Measurements from ENCODE around the gene PRRC2B. TPM values are rescaled to one million over a fixed set of nuclear protein-coding genes. Genes with fewer than 3 reads are reported as not detected.

The PRRC2B gene
- total RNA-seq, 1 experiment from 2014 or later = 170 TPM

DNA sequence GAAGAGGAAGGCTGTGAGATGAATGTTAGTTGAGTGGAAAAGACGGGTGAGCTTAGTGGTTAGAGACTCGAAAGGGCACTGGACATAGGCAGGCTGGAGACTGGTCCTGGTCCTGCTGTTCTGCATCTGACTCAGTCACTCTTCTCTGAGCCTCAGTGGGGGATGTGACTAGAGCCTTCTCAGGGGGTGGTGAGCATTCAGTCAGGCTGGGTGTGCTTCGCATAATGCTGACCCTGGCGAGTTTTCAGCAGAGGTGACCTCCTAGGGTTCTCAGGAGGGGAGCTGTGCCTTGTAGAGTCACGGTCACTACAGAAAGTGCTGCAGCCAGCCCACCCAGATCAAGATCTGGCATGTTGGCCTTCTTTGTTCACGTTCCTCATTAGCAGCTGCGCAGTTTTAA is 44.3 kb downstream of the PRRC2B start:
- CTCF ChIA-PET = no interaction called here

DNA sequence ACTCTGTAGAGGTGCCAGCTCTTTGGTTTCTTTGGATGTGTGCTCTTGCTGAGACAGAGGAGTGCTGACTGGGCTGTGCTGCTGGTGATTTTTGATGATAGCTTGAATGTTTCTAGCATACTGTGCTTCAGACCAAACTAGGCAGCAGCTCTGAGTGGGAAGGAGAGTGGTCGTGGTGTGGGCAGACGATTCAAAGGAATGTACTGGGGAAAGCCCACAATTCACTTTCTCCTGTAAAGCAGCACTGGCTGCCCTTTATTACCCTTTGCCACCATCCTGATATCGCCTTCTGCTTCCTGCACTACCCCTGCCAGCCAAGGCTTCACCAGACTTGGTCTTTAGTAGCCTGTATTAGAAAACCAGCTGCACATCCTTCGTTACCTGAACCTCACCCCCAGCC is 45.3 kb downstream of the PRRC2B start:
- Histone ChIP-seq H3K9me3 (ENCODE audit: control insufficient read depth in 1 of 2, insufficient read depth in 1 of 2, low read depth in 1 of 2, low read length in 2 of 2) (no peaks in the 10 kb centered on the region), H3K4me2 (ENCODE audit: low read length) (no peak overlapping the region), H3K79me2 (ENCODE audit: insufficient read depth, low read length) (peaks cover 89% of the 10 kb centered on the region), H3K9me2 (ENCODE audit: insufficient read depth) (no peaks in the 10 kb centered on the region), H2AFZ (ENCODE audit: low read depth, low read length, poor library complexity, severe bottlenecking) (no peak overlapping the region), H3K36me3 (ENCODE audit: control insufficient read depth in 1 of 2, insufficient read depth in 2 of 2, low read length in 2 of 2) (peaks cover 55 to 71% of the 10 kb centered on the region in 2 experiments), H3K4me1 (ENCODE audit: control insufficient read depth in 1 of 2, insufficient read depth in 2 of 2, low read length in 2 of 2) (no peaks in the 10 kb centered on the region), H4K20me1 (ENCODE audit: insufficient read depth) (no peaks in the 10 kb centered on the region; the same call in 1 of the 2 replicates), H3K27me3 (ENCODE audit: insufficient read depth, low read length) (no peaks in the 10 kb centered on the region), H3K4me3 (replicated peaks in 1 of 2; ENCODE audit: low read depth in 1 of 2, low read length in 2 of 2) (no peak overlapping the region), H3K27ac (ENCODE audit: low read depth, low read length) (no peak overlapping the region), H3K9ac (ENCODE audit: low read length) (no peak overlapping the region)
- no peak for ATAC-seq
- RAD21 ChIA-PET (ENCODE audit: low non-redundant PET in 1 of 2, low total read pairs in 2 of 2, uncharacterized antibody in 2 of 2, unreplicated experiment in 2 of 2) = no interaction called here
- TF ChIP-seq SRF (IDR thresholded peaks at IDR 0.05; ENCODE audit: low read depth) = no peak
- no peak for TF ChIP-seq CEBPB (IDR thresholded peaks at IDR 0.05; ENCODE audit: low read depth)
- TF ChIP-seq, protein P1, sequence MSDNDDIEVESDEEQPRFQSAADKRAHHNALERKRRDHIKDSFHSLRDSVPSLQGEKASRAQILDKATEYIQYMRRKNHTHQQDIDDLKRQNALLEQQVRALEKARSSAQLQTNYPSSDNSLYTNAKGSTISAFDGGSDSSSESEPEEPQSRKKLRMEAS (IDR thresholded peaks at IDR 0.05) = no peak
- TF ChIP-seq CBX3 (IDR thresholded peaks at IDR 0.05; ENCODE audit: low read depth) = no peak
- TF ChIP-seq ELF1 (IDR thresholded peaks at IDR 0.05; ENCODE audit: borderline replicate concordance, low read depth) = no peak
- TF ChIP-seq ZNF274 (IDR thresholded peaks at IDR 0.05; ENCODE audit: low read depth, low read length) = no peak
- no peak for TF ChIP-seq EZH2 (IDR thresholded peaks at IDR 0.05)
- TF ChIP-seq YY1 (IDR thresholded peaks at IDR 0.05; ENCODE audit: extremely low read depth, insufficient replicate concordance, low read depth, low read length) = no peak
- DNase-seq (ENCODE audit: low read depth, low spot score) = no peak
- CTCF ChIA-PET = no interaction called here
- intact Hi-C loops (cut with micrococcal nuclease) = no loop called here
- POLR2A ChIA-PET = no interaction called here
- BruUV-seq (replicated peaks) = no TSS peak

More for the DNA sequence above, 44.3 kb downstream of the PRRC2B start:
- ChIA-PET POLR2A (no interaction called here), RAD21 (ENCODE audit: low non-redundant PET in 1 of 2, low total read pairs in 2 of 2, uncharacterized antibody in 2 of 2, unreplicated experiment in 2 of 2) (no interaction called here)
- peaks cover 92% of the 10 kb centered on the region for H3K79me2 ChIP-seq (ENCODE audit: insufficient read depth, low read length)
- DNase-seq (ENCODE audit: low read depth, low spot score) (no peak), ATAC-seq (no peak)
- no peak overlapping the region for H3K27ac ChIP-seq (ENCODE audit: low read depth, low read length)
- H2AFZ ChIP-seq (ENCODE audit: low read depth, low read length, poor library complexity, severe bottlenecking) = no peak overlapping the region
- intact Hi-C loops (cut with micrococcal nuclease) = no loop called here
- no peaks in the 10 kb centered on the region for H3K9me2 ChIP-seq (ENCODE audit: insufficient read depth)
- H3K9me3 ChIP-seq (ENCODE audit: control insufficient read depth in 1 of 2, insufficient read depth in 1 of 2, low read depth in 1 of 2, low read length in 2 of 2) = no peaks in the 10 kb centered on the region
- H3K36me3 ChIP-seq (ENCODE audit: control insufficient read depth in 1 of 2, insufficient read depth in 2 of 2, low read length in 2 of 2) = peaks cover 51 to 72% of the 10 kb centered on the region in 2 experiments
- H4K20me1 ChIP-seq (ENCODE audit: insufficient read depth) = no peaks in the 10 kb centered on the region; the same call in 1 of the 2 replicates
- no peak overlapping the region for H3K9ac ChIP-seq (ENCODE audit: low read length)
- BruUV-seq (replicated peaks) = no TSS peak
- no peak overlapping the region for H3K4me3 ChIP-seq (replicated peaks in 1 of 2; ENCODE audit: low read depth in 1 of 2, low read length in 2 of 2)
- no peak overlapping the region for H3K4me2 ChIP-seq (ENCODE audit: low read length)
- no peaks in the 10 kb centered on the region for H3K4me1 ChIP-seq (ENCODE audit: control insufficient read depth in 1 of 2, insufficient read depth in 2 of 2, low read length in 2 of 2)
- TF ChIP-seq ZFX (IDR thresholded peaks at IDR 0.05) (no peak), ELF1 (IDR thresholded peaks at IDR 0.05; ENCODE audit: borderline replicate concordance, low read depth) (no peak), SIN3A (IDR thresholded peaks at IDR 0.05; ENCODE audit: low read depth) (no peak), YY1 (IDR thresholded peaks at IDR 0.05; ENCODE audit: extremely low read depth, insufficient replicate concordance, low read depth, low read length) (no peak)
- H3K27me3 ChIP-seq (ENCODE audit: insufficient read depth, low read length) = no peaks in the 10 kb centered on the region

Measured in HCT116 (cell line).